ENCODE measurements around the gene ARIH2. TPM values are rescaled to one million over a fixed set of nuclear protein-coding genes. Genes with fewer than 3 reads are reported as not detected.

Gene ARIH2
- total and polyA plus RNA-seq, 2 experiments from 2014 or later: 76.4 to 118 TPM

GRCh38 chr3:49016414-49017228 is 98.0 kb downstream of the ARIH2 start:
- H2AFZ ChIP-seq: no peak overlapping the region
- H3K4me2 ChIP-seq: peak overlapping the region; percentile 99; the same call in 1 of the 2 replicates
- DNase-seq (ENCODE audit: low spot score) (no peak), ATAC-seq (no peak)
- H3F3A ChIP-seq (replicated peaks; ENCODE audit: low read depth): peaks cover 36% of the 10 kb centered on the region
- no peaks in the 10 kb centered on the region for H3K27me3 ChIP-seq (ENCODE audit: insufficient read depth)
- Mint-ChIP-seq H3K27me3 (ENCODE audit: insufficient read depth, low read depth, poor library complexity) (peaks cover 23% of the 10 kb centered on the region), H3K27ac (no peak overlapping the region), H3K36me3 (ENCODE audit: low read depth) (peaks cover 54% of the 10 kb centered on the region), H3K4me3 (peak overlapping the region; percentile 93), H3K4me1 (peaks cover 19% of the 10 kb centered on the region), H3K9me3 (no peaks in the 10 kb centered on the region; the same call in 2 of the 3 replicates)
- peak overlapping the region; percentile 97; the same call in 1 of the 2 replicates for H3K4me3 ChIP-seq
- H3K79me2 ChIP-seq (replicated peaks; ENCODE audit: insufficient read depth): peaks cover 13% of the 10 kb centered on the region
- no peak overlapping the region for H3K27ac ChIP-seq (ENCODE audit: low read depth)
- no peak for TF ChIP-seq ZNF462 (CRISPR knock-in tag; IDR thresholded peaks at IDR 0.05)
- TF ChIP-seq POLR2AphosphoS5 (IDR thresholded peaks at IDR 0.05; ENCODE audit: low read depth): no peak
- no peaks in the 10 kb centered on the region for H3K9me2 ChIP-seq (ENCODE audit: insufficient read depth)
- peaks cover 15% of the 10 kb centered on the region for H3K36me3 ChIP-seq (ENCODE audit: insufficient read depth)
- H3K4me1 ChIP-seq (ENCODE audit: insufficient read depth): peaks cover 19% of the 10 kb centered on the region; the same call in 1 of the 2 replicates
- peaks cover 13% of the 10 kb centered on the region for H4K20me1 ChIP-seq (replicated peaks; ENCODE audit: insufficient read depth)
